GM18508 (cell line): ENCODE results near the gene ATG12.
"Not testable (repeated sequence)": the region's sequence is repeated elsewhere in the genome, so short reads cannot be mapped to it uniquely, and the experiment has no call there.

Source experiments
- ATAC-seq: cut with Tn5 transposase; IDR thresholded peaks from one replicate; pipeline ENCODE4 v1.9.1; 2021; ENCODE audit warnings: moderate number of reproducible peaks; ENCODE audit not compliant: insufficient read depth, unreplicated experiment

The ATG12 gene

GRCh38 chr5:115843444-115844130 lies 2.2 kb upstream of the ATG12 start:
- no peak for ATAC-seq

GRCh38 chr5:115842952-115843351 lies 1.6 kb upstream of the ATG12 start:
- no peak for ATAC-seq

GRCh38 chr5:115842089-115842935 lies 947 bp upstream of the ATG12 start:
- ATAC-seq, result peak; percentile 18

GRCh38 chr5:115840873-115841272 lies 492 bp downstream of the ATG12 start:
- no peak for ATAC-seq

GRCh38 chr5:115838885-115839518 lies 2.4 kb downstream of the ATG12 start:
- ATAC-seq, result no peak

- no peak for ATAC-seq
These were observed 5.9 kb downstream of the ATG12 start for GRCh38 chr5:115835481-115835880.

GRCh38 chr5:115831163-115831768 lies 10.1 kb downstream of the ATG12 start:
- peak; percentile 64 for ATAC-seq

- ATAC-seq, result no peak
These were observed 11.5 kb downstream of the ATG12 start for GRCh38 chr5:115829913-115830312.

GRCh38 chr5:115825948-115826347 lies 15.4 kb downstream of the ATG12 start:
- ATAC-seq, result no peak

GRCh38 chr5:115824983-115825382 lies 16.4 kb downstream of the ATG12 start:
- not testable (repeated sequence) for ATAC-seq

GRCh38 chr5:115820846-115821245 lies 20.5 kb downstream of the ATG12 start:
- ATAC-seq, result no peak

GRCh38 chr5:115818821-115819220 lies 22.5 kb downstream of the ATG12 start:
- no peak for ATAC-seq

- no peak for ATAC-seq
These were observed 24.0 kb downstream of the ATG12 start for GRCh38 chr5:115817386-115817785.

- ATAC-seq, result no peak
These were observed 24.9 kb downstream of the ATG12 start, which contains the start of gene CDO1 for GRCh38 chr5:115816226-115817081. TSS of gene CDO1 (minus strand) at chr5:115816659. CDS start at chr5:115816397, 262 bp downstream.

- ATAC-seq, result no peak
These were observed 25.6 kb downstream of the ATG12 start for GRCh38 chr5:115815693-115816225.

GRCh38 chr5:115815006-115815692 lies 26.2 kb downstream of the ATG12 start:
- ATAC-seq, result no peak

- ATAC-seq, result no peak
These were observed 27.6 kb downstream of the ATG12 start for GRCh38 chr5:115813719-115814118.

GRCh38 chr5:115812372-115812771 lies 29.0 kb downstream of the ATG12 start:
- ATAC-seq, result no peak

GRCh38 chr5:115811406-115811805 lies 30.0 kb downstream of the ATG12 start:
- no peak for ATAC-seq
